Effector memory CD4-positive, alpha-beta T cell (primary cell): ENCODE results near the gene KCNA2.

Experiments used
- DNase-seq, 3 donors: peaks; one replicate each; pipeline ENCODE4 v3.0.0-alpha.2; 2020
- H3K27ac ChIP-seq: 2 replicates; pipeline ENCODE4 v1.7.0; 2013; ENCODE audit warnings: mild to moderate bottlenecking, low read length, moderate library complexity; ENCODE audit not compliant: insufficient read depth, poor library complexity, severe bottlenecking
- H3K27me3 ChIP-seq: replicated peaks from 2 replicates; pipeline ENCODE4 v1.7.0; 2013; ENCODE audit warnings: mild to moderate bottlenecking, low read length; ENCODE audit not compliant: insufficient read depth, control insufficient read depth, poor library complexity, severe bottlenecking
- H3K36me3 ChIP-seq: 2 replicates; pipeline ENCODE4 v1.7.0; 2013; ENCODE audit warnings: mild to moderate bottlenecking, low read length, moderate library complexity; ENCODE audit not compliant: control insufficient read depth, insufficient read depth
- H3K4me1 ChIP-seq: 2 replicates; pipeline ENCODE4 v1.7.0; 2013; ENCODE audit warnings: low read length, mild to moderate bottlenecking; ENCODE audit not compliant: control insufficient read depth, insufficient read depth, poor library complexity, severe bottlenecking
- H3K4me3 ChIP-seq: 2 replicates; pipeline ENCODE4 v1.7.0; 2013; ENCODE audit warnings: low read length, low read depth, mild to moderate bottlenecking; ENCODE audit not compliant: insufficient read depth, poor library complexity, severe bottlenecking
- H3K9me3 ChIP-seq: 2 replicates; pipeline ENCODE4 v1.7.0; 2013; ENCODE audit warnings: mild to moderate bottlenecking, low read length, moderate library complexity; ENCODE audit not compliant: control insufficient read depth

KCNA2 gene

DNA sequence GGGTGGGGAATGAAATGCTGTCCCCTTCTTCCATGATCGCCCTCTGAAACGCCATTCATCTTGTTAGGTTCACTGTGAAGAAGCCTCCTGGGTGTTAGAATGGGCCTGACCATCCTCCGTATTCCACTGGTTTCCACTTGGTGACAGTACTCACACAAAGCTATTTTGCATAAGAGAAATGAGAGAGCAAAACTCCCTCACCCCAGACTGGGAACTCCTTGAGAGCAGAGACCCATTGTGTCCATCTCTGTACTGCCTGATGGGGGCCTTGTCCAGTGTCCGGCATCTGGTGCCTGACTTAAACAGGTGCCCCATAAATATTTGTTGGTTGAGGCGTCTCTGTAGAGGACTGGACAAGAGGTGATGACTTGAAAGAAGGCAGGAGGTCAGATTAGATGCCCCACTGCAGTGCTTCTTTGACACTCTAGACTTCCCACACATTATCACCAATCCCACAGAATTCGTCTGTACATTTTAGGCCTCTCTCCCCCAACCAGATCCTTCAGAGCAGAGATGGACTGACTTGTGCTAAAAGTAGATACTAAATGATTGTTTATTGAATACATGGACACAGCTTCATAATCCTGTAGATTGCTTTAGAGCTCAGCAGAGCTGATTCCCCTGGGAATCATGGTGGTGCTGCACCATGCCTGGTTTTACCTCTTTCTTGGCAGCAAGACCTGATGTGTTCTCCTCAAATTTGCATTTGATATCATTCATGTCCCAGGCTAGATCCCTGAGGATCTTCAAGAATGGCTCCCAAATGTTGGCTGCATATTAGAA is 22.4 kb upstream of the KCNA2 start:
- Histone ChIP-seq H3K27ac (no peak overlapping the region), H3K4me1 (peaks cover 33% of the 10 kb centered on the region), H3K4me3 (no peak overlapping the region), H3K36me3 (no peaks in the 10 kb centered on the region), H3K9me3 (no peaks in the 10 kb centered on the region), H3K27me3 (no peaks in the 10 kb centered on the region)
- DNase-seq: no peak

- Histone ChIP-seq H3K4me1 (peaks cover 26% of the 10 kb centered on the region), H3K9me3 (no peaks in the 10 kb centered on the region), H3K27ac (no peak overlapping the region), H3K27me3 (no peaks in the 10 kb centered on the region), H3K36me3 (no peaks in the 10 kb centered on the region), H3K4me3 (no peak overlapping the region)
- no peak for DNase-seq
These were observed 21.6 kb upstream of the KCNA2 start for GRCh38 chr1:110627764-110628163.

GRCh38 chr1:110626889-110627288 is 20.7 kb upstream of the KCNA2 start:
- Histone ChIP-seq H3K36me3 (no peaks in the 10 kb centered on the region), H3K27ac (no peak overlapping the region), H3K4me3 (no peak overlapping the region), H3K4me1 (peaks cover 17% of the 10 kb centered on the region), H3K9me3 (no peaks in the 10 kb centered on the region), H3K27me3 (no peaks in the 10 kb centered on the region)
- no peak for DNase-seq

- no peak for DNase-seq
- H3K27ac ChIP-seq: no peak overlapping the region
- no peaks in the 10 kb centered on the region for H3K27me3 ChIP-seq
- H3K4me3 ChIP-seq: no peak overlapping the region
- peaks cover 17% of the 10 kb centered on the region for H3K4me1 ChIP-seq
- H3K36me3 ChIP-seq: no peaks in the 10 kb centered on the region
- H3K9me3 ChIP-seq: no peaks in the 10 kb centered on the region
These were observed 14.5 kb upstream of the KCNA2 start for GRCh38 chr1:110620686-110621085.

DNA sequence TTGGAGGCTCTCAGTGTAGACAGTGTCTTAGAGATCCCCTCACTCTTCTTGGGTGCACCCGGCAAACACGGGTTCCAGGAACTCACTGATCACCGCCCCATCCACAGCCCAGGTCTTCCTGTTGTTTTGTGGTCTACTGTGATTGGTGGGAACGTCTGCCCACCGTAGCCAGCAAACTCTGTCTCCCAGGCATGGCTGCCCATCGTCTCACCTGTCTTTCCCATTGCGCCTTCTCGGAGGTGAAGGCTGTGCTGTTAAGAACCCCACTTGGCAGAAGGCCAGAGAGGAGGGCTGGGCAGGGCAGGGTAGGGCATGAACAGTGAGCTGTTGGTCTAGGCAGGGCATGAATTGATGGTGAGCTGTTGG is 14.1 kb upstream of the KCNA2 start:
- no peaks in the 10 kb centered on the region for H3K36me3 ChIP-seq
- peaks cover 21% of the 10 kb centered on the region for H3K4me1 ChIP-seq
- peak overlapping the region; percentile 59 for H3K4me3 ChIP-seq
- no peaks in the 10 kb centered on the region for H3K27me3 ChIP-seq
- no peaks in the 10 kb centered on the region for H3K9me3 ChIP-seq
- peak overlapping the region; percentile 65 for H3K27ac ChIP-seq
- DNase-seq: no peak

- DNase-seq: peak; percentile 74 to 86 (median 81)
- H3K27me3 ChIP-seq: no peaks in the 10 kb centered on the region
- H3K4me1 ChIP-seq: peaks cover 21% of the 10 kb centered on the region
- peak overlapping the region; percentile 65 for H3K27ac ChIP-seq
- no peaks in the 10 kb centered on the region for H3K9me3 ChIP-seq
- H3K36me3 ChIP-seq: no peaks in the 10 kb centered on the region
- peak overlapping the region; percentile 59 for H3K4me3 ChIP-seq
These were observed 13.5 kb upstream of the KCNA2 start for GRCh38 chr1:110619412-110620249.

- no peak for DNase-seq
- Histone ChIP-seq H3K27me3 (no peaks in the 10 kb centered on the region), H3K4me1 (peaks cover 21% of the 10 kb centered on the region), H3K27ac (no peak overlapping the region), H3K9me3 (no peaks in the 10 kb centered on the region), H3K36me3 (no peaks in the 10 kb centered on the region), H3K4me3 (no peak overlapping the region)
These were observed 12.5 kb upstream of the KCNA2 start for GRCh38 chr1:110618668-110619067.

DNA sequence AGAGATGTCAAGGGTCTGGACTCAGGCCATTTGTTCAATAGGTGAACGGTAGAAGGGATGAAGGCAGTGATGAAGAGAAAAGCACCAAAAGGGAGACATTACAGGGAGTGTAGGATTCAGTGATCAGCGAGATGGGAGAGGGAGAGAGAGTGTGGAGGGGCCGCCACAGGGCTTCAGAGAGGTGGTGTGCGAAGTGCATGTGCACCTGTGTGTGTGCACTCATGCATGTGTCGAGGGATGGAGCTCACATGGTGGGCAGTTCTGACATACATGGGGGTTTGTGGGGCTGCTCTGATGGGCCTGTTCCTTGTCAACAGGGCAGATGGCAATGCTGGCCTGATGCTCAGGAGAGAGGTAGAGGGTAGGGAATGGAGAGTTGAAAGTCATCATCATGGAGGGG is 11.4 kb upstream of the KCNA2 start:
- no peak for DNase-seq
- Histone ChIP-seq H3K36me3 (no peaks in the 10 kb centered on the region), H3K27me3 (no peaks in the 10 kb centered on the region), H3K27ac (no peak overlapping the region), H3K4me3 (no peak overlapping the region), H3K4me1 (peaks cover 21% of the 10 kb centered on the region), H3K9me3 (no peaks in the 10 kb centered on the region)

DNA sequence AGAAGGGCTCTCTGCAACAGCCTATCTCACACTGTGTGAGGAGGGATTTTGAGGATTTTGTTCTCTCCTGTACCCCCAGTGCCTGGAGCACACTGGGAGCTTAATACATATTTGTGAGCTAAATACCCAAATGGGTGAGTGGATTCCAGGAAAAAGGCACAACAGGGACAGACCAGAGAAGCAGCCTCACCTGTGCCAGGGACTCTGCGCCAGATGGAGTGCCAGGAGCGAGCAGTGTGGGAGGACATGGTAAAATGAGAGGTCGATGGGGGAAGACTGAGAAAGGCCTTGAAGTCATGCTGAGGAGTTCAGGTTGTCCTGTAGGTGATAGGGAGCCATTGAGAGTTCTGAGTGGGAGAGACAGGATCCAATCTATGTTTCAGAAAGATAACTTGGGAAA is 11.0 kb upstream of the KCNA2 start:
- H3K36me3 ChIP-seq: no peaks in the 10 kb centered on the region
- no peak overlapping the region for H3K27ac ChIP-seq
- H3K27me3 ChIP-seq: no peaks in the 10 kb centered on the region
- H3K4me3 ChIP-seq: no peak overlapping the region
- peaks cover 21% of the 10 kb centered on the region for H3K4me1 ChIP-seq
- no peak for DNase-seq
- H3K9me3 ChIP-seq: no peaks in the 10 kb centered on the region

DNA sequence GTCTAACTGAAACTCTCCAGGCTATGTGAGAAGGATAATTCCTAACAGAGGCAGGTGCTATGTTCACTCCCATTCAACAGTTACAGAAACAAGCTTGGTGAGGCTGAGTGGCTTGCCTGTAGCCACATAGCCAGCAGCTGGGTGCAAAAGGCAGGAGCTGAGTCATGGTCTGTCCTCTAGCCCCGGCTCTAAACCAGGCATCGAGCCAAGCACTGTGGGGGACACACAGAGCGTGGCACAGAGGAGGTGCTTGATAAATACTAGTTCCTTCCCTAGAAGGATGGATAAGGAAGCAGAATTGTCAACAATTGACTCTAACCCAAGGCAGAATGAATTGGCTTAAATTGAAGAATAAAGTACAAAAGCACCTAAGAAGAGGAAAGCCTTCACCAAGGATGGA is 10.4 kb upstream of the KCNA2 start:
- no peak for DNase-seq
- H3K4me1 ChIP-seq: peaks cover 21% of the 10 kb centered on the region
- H3K27ac ChIP-seq: no peak overlapping the region
- no peaks in the 10 kb centered on the region for H3K9me3 ChIP-seq
- no peaks in the 10 kb centered on the region for H3K36me3 ChIP-seq
- H3K4me3 ChIP-seq: no peak overlapping the region
- no peaks in the 10 kb centered on the region for H3K27me3 ChIP-seq
